ENCODE results near the gene ANKRD35. TPM values are rescaled to one million over a fixed set of nuclear protein-coding genes. Genes with fewer than 3 reads are reported as not detected.
"Not testable (repeated sequence)": the region's sequence is repeated elsewhere in the genome, so short reads cannot be mapped to it uniquely, and the experiment has no call there.

Gene ANKRD35
- total and polyA plus RNA-seq, 9 of the 15 experiments (the other 6 are each of a cell fraction or from before 2014, with no cell fraction given): 0.07 to 0.14 (median 0.07) TPM; not detected in 5

DNA sequence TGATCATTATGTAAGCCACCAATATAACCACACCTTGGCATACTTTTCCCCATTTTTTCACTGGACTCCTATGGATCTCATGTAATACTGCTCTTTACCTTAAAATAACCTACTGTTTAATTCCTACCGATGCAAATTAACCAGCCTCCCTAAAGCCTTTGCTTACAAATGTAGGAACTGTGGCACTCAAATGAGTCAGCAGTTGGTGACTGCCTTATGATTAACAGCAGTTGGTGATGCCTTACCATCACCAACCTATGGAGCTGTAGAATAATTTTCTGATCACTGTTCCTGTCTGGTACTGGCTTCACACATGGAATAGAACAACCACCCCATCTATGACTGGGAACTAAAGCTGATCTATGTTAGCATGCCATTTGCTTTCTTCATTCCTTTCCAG is 48.0 kb downstream of the ANKRD35 start (continued):
- TF ChIP-seq, protein P1, sequence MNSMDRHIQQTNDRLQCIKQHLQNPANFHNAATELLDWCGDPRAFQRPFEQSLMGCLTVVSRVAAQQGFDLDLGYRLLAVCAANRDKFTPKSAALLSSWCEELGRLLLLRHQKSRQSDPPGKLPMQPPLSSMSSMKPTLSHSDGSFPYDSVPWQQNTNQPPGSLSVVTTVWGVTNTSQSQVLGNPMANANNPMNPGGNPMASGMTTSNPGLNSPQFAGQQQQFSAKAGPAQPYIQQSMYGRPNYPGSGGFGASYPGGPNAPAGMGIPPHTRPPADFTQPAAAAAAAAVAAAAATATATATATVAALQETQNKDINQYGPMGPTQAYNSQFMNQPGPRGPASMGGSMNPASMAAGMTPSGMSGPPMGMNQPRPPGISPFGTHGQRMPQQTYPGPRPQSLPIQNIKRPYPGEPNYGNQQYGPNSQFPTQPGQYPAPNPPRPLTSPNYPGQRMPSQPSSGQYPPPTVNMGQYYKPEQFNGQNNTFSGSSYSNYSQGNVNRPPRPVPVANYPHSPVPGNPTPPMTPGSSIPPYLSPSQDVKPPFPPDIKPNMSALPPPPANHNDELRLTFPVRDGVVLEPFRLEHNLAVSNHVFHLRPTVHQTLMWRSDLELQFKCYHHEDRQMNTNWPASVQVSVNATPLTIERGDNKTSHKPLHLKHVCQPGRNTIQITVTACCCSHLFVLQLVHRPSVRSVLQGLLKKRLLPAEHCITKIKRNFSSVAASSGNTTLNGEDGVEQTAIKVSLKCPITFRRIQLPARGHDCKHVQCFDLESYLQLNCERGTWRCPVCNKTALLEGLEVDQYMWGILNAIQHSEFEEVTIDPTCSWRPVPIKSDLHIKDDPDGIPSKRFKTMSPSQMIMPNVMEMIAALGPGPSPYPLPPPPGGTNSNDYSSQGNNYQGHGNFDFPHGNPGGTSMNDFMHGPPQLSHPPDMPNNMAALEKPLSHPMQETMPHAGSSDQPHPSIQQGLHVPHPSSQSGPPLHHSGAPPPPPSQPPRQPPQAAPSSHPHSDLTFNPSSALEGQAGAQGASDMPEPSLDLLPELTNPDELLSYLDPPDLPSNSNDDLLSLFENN (IDR thresholded peaks at IDR 0.05; ENCODE audit: low read depth in 2 of 2, low read length in 2 of 2): no peak
- TF ChIP-seq SREBF1 (IDR thresholded peaks at IDR 0.05; ENCODE audit: borderline replicate concordance, low read depth, low read length) (no peak), ZNF121 (CRISPR knock-in tag; conservative IDR thresholded peaks at IDR 0.05) (no peak), ZNF143 (CRISPR knock-in tag; IDR thresholded peaks at IDR 0.05) (no peak), ZNF134 (CRISPR knock-in tag; conservative IDR thresholded peaks at IDR 0.05) (no peak)

DNA sequence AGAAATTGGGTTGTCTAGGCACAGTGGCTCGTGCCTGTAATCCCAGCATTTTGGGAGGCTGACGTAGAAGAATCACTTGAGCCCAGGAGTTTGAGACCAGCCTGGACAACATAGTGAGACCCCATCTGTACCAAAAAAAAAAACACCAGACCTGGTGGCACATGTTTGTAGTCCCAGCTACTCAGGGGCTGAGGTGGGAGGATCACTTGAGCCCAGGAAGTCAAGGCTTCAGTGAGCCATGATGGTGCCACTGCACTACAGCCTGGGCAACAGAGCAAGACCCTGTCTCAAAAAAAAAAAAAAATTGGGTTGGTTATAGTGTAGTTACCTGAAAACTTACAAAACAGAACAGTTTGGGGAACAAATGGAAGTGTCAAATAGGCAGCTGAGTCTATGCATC is 54.9 kb downstream of the ANKRD35 start:
- H3K79me2 ChIP-seq (ENCODE audit: control insufficient read depth, insufficient read depth, low read length); H3K4me2 ChIP-seq (ENCODE audit: insufficient read depth, low read length); H4K20me1 ChIP-seq (replicated peaks; ENCODE audit: control insufficient read depth, insufficient read depth, low read length); ATAC-seq; DNase-seq (ENCODE audit: extremely low read depth in 1 of 4, low spot score in 3 of 4); BruUV-seq (replicated peaks); FAIRE-seq; intact Hi-C loops (cut with micrococcal nuclease); H3K27me3 ChIP-seq (ENCODE audit: control insufficient read depth in 2 of 2, insufficient read depth in 2 of 2, low read length in 2 of 2); H3K4me3 ChIP-seq; H3K9ac ChIP-seq (ENCODE audit: insufficient read depth in 1 of 2, low read depth in 2 of 2, low read length in 2 of 2); in situ Hi-C loops (cut with MboI); H3K9me3 ChIP-seq (replicated peaks; ENCODE audit: control insufficient read depth, insufficient read depth, low read depth, low read length); H2AFZ ChIP-seq (ENCODE audit: low read depth, low read length); CTCF ChIA-PET (ENCODE audit: low intra/inter-chr PET ratio); H3K9me1 ChIP-seq (ENCODE audit: control insufficient read depth, insufficient read depth, low read length); H3K27ac ChIP-seq (ENCODE audit: extremely low read depth, low read depth, low read length): not testable (repeated sequence)
- peak; percentile 98 for TF ChIP-seq ZNF121 (CRISPR knock-in tag; conservative IDR thresholded peaks at IDR 0.05)
- Histone ChIP-seq H3K4me1 (replicated peaks in 1 of 2; ENCODE audit: control insufficient read depth in 2 of 2, insufficient read depth in 2 of 2, low read length in 2 of 2) (peaks cover 0 to 14% of the 10 kb centered on the region in 2 experiments; a peak in 3 of 5 replicates), H3K36me3 (ENCODE audit: control insufficient read depth, insufficient read depth, low read length) (peaks cover 95% of the 10 kb centered on the region)
- POLR2A ChIA-PET: interaction anchor here (1.2 to 1.6 kb wide), 2 partner anchors 10 to 15 kb away, joined by 3 to 5 read pairs; partner anchors contain the start of gene NUDT17
- 100% methylated on average over 2 of the region's 2 CpGs for WGBS (ENCODE audit: insufficient coverage, low coverage, missing lambda C conversion rate)
